GM18502 (cell line): ENCODE results near the gene FBRSL1.
"Not testable (repeated sequence)": the region's sequence is repeated elsewhere in the genome, so short reads cannot be mapped to it uniquely, and the experiment has no call there.

Experiments used
- ATAC-seq: cut with Tn5 transposase; IDR thresholded peaks from one replicate; pipeline ENCODE4 v1.9.1; 2021; ENCODE audit warnings: mild to moderate bottlenecking; ENCODE audit not compliant: unreplicated experiment, poor library complexity

The FBRSL1 gene

DNA sequence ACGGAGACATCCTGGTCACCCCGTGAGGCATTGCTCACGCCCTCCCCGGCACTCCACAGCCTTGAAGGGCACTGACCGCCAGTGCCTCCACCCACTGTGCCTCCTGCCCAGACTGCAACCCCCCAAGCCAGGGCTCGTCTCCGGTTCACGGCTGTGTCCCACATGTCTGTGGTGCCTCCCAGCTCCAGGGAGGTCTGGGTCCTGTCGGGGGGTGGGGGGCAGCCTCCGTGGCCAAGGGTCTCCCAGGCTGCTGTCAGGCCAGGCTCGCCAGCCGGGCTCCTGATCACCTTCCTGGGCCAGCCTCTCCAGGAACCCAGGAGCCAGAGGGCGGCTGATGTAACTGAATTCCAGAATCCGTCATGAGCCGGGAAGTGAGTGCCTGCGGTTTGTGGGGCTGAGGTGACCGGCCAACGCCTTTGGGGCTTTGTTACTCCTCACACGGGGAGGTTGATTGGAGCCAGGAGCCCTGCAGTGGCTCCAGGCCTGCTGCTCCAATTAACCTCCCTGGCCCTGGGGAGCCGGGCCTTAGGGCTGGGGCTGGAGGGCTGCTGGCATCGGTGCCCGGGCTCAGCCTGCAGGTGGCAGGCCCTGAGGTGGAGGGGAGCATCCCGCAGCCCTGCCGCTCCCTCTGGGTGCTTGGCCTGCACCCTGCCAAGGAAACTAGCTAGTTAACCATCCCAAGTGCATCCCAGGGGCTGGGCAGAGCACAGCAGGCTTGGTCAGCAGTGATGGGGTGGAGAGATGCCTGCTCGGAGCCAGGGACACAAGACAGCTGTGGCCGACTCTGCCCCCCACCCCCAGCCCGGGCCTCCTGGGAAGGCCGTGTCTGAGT, 36.4 kb upstream of the FBRSL1 start:
- no peak for ATAC-seq

DNA sequence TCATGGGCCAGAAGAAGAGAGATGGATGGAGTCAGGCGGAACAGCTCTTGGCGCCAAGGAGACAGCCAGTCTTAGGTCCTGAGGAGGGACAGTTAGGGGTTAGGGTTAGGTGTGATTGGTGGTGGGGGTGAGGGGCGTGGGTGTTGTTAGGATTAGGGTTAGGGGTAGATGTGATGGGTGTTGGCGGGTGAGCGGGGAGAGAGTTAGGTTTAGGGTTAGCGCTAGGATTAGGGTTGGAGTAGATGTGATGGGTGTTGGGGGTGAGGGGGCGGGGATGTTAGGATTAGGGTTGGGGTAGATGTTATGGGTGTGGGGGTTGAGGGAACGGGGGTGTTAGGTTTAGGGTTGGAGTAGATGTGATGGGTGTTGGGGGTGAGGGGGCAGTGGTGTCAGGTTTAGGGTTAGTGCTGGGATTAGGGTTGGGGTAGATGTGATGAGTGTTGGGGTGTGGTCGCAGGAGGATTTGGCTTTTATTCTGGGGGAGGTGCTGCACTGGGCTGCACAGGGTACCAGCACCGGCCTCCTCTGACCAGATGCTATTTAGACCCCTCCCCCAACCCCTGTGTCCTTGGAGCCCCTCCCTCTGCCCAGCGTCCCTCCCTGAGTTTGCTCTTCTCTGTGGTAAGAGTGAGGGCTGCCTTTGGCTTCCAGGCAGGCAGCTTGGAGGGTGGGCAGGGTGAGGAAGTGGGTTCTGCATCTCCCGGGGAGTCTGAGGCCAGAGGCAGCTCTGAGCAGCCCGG, 35.6 kb upstream of the FBRSL1 start:
- ATAC-seq = no peak

DNA sequence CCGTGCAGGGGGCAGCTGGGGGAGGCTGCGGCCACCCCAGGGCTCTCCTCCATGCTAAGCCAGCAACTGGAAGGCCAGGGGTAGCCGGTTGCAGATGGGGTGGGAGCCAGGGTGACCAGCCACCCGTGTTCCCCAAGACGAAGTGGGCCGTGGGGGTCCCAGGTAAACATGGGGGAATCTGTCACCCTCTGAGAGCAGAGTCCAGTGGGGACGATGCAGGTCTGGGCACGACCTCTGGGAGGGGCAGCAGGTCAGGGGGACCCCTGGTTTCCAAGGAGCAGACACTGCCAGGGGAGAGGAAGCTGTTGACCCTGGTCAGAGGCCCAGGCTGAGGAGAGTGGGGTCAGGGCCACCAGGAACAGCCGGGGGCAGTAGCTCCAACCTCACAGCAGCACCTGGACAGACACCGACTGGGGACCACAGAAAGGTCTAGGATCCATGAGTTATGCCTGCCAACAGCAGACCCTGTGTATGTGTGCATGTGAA, 35.0 kb upstream of the FBRSL1 start:
- no peak for ATAC-seq

DNA sequence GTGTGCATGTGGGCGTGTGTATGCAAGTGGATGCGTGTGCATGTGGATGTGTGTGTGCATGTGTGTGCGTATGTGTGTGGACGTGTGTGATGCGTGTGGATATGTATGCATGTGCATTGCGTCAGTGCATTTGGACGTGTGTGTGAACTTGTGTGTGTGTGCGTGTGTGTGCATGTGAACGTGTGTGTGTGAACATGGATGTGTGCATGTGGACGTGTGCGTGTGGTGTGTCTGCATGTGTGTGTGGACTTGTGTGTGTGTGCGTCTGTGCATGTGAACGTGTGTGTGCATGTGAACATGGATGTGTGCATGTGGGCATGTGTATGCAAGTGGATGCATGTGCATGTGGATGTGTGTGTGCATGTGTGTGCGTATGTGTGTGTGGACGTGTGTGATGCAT, 34.4 kb upstream of the FBRSL1 start:
- ATAC-seq = no peak

DNA sequence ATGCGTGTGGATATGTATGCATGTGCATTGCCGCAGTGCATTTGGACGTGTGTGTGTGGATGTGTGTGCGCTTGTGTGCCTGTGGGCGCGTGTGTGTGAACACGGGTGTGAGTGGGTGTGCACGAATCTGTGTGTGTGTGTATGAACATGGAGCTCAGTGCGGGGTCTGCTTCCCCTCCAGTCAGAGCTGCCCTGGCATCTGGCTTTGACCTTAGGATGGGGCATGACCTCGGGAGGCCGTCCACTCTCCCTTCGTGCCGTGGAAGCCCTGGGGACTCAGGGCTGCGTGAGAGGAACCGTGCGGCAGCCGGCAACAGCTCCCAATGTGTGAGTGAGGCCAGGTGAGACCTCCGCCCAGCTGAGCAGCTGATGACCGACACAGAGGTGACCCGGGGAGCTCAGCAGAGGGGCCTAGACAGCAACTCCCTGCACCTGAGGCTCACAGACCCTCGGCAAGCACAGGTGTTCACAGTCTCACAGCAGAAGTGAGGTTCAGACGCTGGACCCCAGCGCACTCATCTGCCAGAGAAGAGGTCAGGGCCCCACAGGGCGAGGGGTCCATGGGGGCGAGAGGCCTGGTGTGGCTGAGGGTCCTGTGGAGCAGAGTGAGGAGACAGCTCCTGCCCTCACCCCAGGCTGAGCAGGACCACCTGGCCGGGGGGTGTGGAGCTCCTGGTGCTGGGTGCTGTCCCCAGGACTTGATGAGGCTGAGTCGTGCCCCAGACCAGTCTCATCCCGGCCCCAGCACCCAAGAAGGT, 33.6 kb upstream of the FBRSL1 start:
- no peak for ATAC-seq

DNA sequence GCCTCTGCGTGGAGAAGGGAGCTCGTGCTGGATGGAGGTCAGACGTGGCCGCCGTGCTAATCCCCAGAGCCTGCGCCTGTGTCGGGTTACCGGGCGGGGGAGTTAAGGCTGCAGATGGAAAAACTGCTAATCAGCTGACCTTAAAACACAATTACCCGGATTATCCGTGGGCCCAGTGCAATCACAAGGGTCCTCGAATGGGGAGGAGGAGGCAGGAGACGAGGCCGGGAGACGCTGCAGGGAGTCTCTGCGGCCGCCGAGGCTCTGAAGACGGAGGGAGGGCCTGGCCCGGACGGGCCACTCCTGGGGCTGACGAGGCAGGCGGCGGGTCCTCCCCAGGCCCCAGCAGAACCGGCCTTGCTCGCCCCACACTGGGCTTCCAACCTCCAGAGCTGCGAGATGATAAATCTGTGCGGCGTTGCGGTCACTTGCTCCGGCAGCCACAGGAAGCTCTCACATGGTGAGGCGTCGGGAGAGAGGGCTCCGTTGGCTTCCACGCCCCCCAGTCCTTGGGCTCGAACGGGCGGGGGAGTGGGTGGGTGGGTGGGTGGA, 32.9 kb upstream of the FBRSL1 start:
- no peak for ATAC-seq

DNA sequence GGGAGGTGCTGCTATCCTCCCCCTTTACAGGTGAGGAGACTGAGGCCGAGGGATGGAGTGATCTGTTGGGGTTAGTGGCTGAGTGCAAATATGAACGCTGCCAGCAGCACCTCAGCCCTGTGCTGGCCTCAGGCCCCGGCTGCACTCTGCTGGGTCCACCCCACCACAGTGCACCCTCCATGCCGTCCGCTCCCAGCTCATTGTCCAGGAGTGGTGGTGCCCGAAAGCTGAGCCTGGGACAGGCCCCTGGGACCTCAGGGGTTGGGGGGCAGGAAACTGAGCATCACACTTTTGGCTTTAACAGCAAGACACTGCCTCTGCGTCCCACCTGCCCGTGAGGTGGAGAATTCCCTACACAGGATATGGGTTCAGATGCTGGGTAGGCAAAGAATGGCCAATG, 31.5 kb upstream of the FBRSL1 start:
- ATAC-seq = no peak

DNA sequence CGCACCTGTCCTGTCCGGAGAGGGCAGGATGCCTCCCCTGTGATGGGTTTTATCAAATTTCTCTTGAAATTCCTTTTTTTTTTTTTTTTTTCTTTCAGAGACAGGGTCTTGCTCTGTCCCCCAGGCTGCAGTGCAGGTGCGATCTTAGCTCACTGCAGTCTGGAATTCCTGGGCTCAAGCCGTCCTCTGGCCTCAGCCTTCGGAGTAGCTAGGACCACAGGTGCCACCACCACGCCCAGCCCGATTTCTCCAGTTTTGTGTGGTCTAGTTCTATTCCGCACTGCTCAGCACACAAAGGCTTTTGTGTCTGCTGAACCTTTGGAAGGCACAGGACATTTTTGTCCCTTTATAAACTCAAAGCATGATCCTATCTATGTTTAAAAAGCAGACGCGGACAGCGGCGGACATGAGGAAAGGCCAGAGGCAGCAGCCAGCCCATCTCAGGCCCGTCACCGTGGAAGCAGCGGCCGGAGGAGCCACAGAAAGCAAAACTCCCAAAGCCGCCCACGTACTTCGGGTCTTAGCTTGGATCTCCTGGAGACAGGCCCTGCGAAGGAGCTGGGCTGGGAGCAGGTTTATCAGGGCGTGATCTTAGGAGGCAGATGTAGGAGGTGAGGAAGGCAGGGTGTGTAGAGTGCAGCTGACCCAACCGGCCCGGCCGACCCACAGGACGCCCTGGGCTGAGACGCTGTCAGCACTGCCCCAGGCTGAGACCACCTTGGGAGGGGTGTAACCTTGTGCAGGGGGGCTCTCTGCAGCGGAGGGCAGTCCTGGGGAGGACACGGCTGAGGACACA, 30.9 kb upstream of the FBRSL1 start:
- ATAC-seq = no peak

DNA sequence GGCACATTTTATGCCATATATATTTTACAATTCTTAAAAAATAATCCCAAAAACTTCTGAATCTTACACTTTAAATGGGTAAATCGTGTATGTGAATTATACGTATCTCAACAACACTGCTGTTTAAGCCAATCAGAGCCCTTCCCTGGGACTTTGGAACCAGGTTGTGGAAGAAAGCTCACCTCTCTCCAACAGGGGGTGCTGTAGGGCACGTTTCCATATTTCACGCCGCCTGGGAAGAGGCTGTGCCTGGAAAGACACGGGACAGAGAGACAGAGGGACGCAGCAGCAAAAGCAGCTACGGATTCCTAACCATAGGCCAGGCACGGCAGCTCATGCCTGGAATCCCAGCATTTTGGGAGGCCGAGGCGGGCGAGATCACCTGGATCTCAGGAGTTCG, 29.4 kb upstream of the FBRSL1 start:
- ATAC-seq = no peak

DNA sequence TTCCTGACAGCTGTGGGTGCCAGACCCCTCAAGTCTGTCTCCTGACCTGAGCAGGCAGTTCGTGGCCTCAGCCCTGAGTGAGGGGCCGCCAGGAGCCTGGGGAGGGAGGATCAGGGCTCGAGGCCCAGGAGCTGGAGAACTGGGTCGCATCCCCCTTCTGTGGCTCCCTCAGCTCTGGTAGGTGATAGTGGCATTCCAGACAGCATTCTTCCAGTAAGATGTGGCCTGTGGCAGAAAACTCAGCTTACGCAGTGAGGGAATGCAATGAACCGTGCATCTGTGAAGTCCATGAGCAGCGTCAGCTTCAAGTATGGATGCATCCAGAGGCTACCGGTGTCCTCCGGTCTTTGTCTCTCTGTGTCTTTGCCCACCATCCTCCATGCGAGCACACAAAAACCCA, 28.4 kb upstream of the FBRSL1 start:
- no peak for ATAC-seq

DNA sequence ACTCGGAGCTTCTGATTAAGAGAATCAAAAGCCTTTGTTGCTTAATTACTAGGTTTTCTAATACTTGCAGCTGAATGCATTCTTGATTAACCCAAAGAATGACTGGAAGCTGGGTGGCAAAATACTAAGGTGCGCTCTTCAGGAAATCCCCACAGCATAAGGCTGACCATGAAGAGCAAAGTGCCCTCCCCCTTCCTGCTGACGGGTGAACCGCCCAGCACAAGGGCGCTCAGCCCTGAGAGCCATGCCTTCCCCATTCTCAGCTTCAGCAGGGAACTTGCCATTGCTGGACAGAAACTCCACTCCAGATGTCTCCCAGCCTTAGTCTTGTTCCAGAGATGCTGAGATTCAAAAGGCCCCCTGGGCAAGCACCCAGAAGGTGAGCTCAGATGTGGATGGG, 27.2 kb upstream of the FBRSL1 start:
- ATAC-seq = peak; percentile 64

DNA sequence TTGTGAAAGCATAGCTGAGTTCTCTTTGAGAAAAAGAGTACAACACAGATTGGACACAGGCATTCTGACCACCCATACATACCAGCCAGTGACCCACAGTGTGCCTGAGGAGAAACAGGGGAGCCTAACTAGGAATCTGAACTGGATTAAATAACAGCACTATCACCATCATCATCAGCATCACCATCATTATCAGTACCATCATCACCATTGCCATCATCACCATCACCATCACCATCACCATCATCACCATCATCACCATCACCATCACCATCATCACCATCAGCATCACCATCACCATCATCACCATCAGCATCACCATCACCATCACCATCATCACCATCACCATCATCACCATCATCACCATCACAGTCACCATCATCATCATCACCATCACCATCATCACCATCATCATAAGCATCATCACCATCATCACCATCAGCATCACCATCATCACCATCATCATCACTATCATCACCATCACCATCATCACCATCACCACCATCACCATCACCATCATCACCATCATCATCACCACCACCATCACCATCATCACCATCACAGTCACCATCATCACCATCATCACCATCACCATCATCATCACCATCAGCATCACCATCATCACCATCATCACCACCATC, 26.5 kb upstream of the FBRSL1 start:
- not testable (repeated sequence) for ATAC-seq

DNA sequence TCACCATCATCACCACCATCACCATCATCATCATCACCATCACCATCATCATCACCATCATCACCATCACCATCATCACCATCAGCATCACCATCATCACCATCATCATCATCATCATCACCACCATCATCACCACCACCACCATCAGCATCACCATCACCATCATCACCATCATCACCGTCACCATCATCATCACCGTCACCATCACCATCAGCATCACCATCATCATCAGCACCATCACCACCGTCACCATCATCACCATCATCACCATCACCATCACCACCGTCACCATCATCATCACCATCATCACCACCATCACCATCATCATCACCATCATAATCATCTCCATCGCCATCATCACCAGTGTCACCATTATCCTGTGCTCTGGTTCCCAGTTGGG, 25.6 kb upstream of the FBRSL1 start:
- not testable (repeated sequence) for ATAC-seq

DNA sequence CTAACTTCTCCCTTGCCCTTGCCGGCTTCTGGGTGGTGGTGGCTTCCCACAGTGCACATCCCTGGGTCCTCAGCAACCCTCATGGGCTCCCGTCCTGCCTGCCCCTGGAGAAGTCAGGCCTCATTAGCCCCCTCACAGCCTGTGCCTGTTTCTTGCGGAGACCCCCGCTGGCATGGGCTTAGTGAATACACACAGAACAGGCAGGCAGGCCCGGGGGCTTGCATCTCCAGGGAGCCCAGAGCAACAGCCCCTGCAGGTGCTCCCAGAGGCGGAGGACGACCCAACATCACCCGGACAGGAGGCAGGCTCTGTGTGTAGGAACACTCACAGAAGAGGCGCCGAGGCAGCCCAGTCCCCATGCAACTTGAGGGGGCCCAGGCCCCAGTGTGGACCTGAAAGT, 25.1 kb upstream of the FBRSL1 start:
- ATAC-seq = no peak

DNA sequence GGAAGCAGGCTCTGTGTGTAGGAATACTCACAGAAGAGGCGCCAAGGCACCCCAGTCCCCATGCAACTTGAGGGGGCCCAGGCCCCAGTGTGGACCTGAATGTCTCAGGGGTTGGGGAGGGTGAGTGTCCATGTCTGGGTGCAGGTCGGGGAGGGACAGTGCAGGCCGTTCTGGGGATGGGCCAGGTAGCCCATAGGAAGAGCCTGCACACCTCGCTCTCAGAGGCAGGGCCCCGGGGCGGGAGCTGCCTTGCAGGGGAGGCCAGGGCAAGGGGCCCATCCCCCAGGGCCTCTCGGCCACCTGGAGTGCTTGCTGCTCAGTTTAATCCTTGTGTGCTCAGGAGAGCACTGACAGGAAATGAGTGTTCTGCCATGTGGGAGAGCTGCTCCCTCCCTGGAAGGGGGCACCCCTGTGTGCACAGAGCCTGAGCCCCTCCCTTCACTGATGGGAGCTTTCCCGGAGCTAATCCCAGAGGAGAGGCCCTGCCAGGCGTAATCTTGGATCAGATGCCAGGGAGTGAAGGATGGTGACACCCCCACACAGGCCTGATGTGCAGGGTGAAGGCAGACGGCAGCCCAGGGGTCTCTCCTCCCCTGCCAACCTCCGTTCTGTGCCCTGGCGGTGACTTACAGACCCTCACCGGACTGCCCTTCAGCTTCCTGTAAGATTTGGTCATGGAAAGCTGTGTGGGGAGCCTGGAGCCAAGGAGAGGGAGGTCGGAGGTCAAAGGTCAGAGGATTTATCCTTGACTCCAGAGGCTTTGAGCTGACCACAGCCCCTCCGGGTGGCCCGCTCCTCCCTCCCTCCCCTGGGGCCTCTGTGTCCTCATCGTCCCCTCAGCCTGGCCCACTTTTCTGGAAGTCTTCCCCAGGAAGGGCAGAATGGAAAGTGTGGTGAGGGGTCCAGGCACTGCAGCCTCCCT, 24.4 kb upstream of the FBRSL1 start:
- no peak for ATAC-seq

DNA sequence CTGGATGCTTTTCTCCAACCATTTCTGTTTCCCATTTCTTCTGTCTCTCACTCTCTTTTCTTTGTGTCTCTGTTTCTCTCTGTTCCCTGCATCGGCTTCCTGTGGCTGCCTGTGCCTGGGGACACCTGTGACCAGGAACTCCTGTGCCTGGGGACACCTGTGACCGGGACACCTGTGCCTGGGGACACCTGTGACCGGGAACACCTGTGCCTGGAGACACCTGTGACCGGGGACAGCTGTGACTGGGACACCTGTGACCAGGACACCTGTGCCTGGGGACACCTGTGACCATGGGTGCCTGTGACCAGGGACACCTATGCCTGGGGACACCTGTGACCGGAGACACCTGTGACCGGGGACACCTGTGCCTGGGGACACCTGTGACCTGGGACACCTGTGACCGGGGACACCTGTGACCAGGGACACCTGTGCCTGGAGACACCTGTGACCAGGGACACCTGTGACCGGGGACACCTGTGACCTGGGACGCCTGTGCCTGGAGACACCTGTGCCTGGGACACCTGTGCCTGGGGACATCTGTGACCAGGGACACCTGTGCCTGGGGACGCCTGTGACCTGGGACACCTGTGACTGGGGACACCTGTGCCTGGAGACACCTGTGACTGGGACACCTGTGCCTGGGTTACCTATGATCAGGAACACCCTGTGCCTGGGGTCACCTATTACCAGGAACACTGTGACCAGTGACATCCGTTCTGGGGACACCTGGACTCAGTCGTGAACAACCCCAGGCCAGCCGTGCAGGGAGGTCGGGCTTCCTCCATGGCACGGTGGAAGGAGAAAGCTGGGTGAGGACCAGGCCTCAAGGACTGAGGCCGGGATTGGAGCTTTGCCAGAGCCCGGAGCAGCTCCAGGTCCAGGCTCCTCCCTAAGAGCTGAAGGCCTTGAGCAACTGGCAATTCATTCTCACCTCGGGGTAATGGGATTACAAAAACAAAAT, 23.4 kb upstream of the FBRSL1 start:
- ATAC-seq = no peak

DNA sequence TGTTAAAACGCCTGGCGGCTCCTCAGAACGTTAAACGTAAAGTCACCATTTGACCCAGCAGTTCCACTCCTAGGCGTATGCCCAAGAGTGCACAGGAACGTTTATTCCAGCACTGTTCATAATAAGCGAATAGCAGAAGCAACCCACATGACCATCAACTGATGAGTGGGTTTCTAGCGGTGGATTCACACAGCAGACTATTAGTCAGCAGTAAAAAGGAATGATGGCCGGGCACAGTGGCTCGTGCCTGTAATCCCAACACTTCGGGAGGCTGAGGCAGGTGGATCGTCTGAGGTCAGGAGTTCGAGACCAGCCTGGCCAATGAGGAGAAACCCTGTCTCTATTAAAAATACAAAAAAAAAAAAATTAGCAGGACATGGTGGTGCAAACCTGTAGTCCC, 22.4 kb upstream of the FBRSL1 start:
- ATAC-seq = no peak
